HepG2 (cell line): ENCODE results near the gene IGFLR1. TPM values are rescaled to one million over a fixed set of nuclear protein-coding genes. Genes with fewer than 3 reads are reported as not detected.

Source experiments
- GFI1 ChIP-seq: sonication (generic); formaldehyde crosslinking; IDR thresholded peaks from 2 replicates; pipeline ENCODE4 v1.5.0; 2020; ENCODE audit warnings: missing genetic modification reagents, mild to moderate bottlenecking, borderline replicate concordance
- GPN1 ChIP-seq: sonication (generic); formaldehyde crosslinking; IDR thresholded peaks from 2 replicates; pipeline ENCODE4 v1.5.1; 2020; ENCODE audit warnings: missing genetic modification reagents, borderline replicate concordance
- HNRNPLL ChIP-seq: fragments of 200-400 bp; formaldehyde crosslinking; IDR thresholded peaks from 2 replicates; pipeline ENCODE4 v1.6.1; 2017; ENCODE audit warnings: mild to moderate bottlenecking, low read depth, low read length; ENCODE audit not compliant: poor library complexity, severe bottlenecking
- MEIS2 ChIP-seq: sonication (generic); formaldehyde crosslinking; IDR thresholded peaks from 2 replicates; pipeline ENCODE4 v1.9.0; 2021; ENCODE audit warnings: mild to moderate bottlenecking, missing genetic modification reagents
- NBN ChIP-seq: fragments of 450-650 bp; conservative IDR thresholded peaks from 2 replicates; pipeline ENCODE4 v1.6.1; 2017
- NFE2 ChIP-seq: sonication (generic); formaldehyde crosslinking; IDR thresholded peaks from 2 replicates; pipeline ENCODE4 v1.4.0; 2020; ENCODE audit warnings: missing genetic modification reagents
- NFKBIZ ChIP-seq: IDR thresholded peaks from 2 replicates; pipeline ENCODE4 v1.6.1; 2018; ENCODE audit warnings: missing genetic modification reagents, missing compliant biosample characterization
- SIN3A ChIP-seq: IDR thresholded peaks from 2 replicates; pipeline ENCODE4 v1.6.1; 2011; ENCODE audit warnings: low read depth, mild to moderate bottlenecking, control low read depth, low read length, borderline replicate concordance
- SKI ChIP-seq: fragments of 450-650 bp; IDR thresholded peaks from one replicate; pipeline ENCODE4 v1.6.1; 2018; ENCODE audit warnings: mild to moderate bottlenecking; ENCODE audit not compliant: partially characterized antibody
- ZBTB21 ChIP-seq: sonication (generic); formaldehyde crosslinking; IDR thresholded peaks from 2 replicates; pipeline ENCODE4 v1.4.0; 2020; ENCODE audit warnings: missing genetic modification reagents
- ZBTB8A ChIP-seq: sonication (generic); formaldehyde crosslinking; IDR thresholded peaks from 2 replicates; pipeline ENCODE4 v1.4.0; 2020; ENCODE audit warnings: mild to moderate bottlenecking, low read depth, missing genetic modification reagents, borderline replicate concordance
- ZC3H13 ChIP-seq: sonication (generic); formaldehyde crosslinking; IDR thresholded peaks from 2 replicates; pipeline ENCODE4 v1.8.1; 2023; ENCODE audit warnings: mild to moderate bottlenecking, missing genetic modification reagents, moderate library complexity
- ZFP62 ChIP-seq: sonication (generic); formaldehyde crosslinking; IDR thresholded peaks from 2 replicates; pipeline ENCODE4 v1.4.0; 2020; ENCODE audit warnings: missing genetic modification reagents
- ZFY ChIP-seq: sonication (generic); formaldehyde crosslinking; IDR thresholded peaks from 2 replicates; pipeline ENCODE4 v1.4.0; 2020; ENCODE audit warnings: missing genetic modification reagents
- ZNF333 ChIP-seq: sonication (generic); formaldehyde crosslinking; IDR thresholded peaks from 2 replicates; pipeline ENCODE4 v1.4.0; 2020; ENCODE audit warnings: mild to moderate bottlenecking, missing genetic modification reagents, borderline replicate concordance
- ZNF441 ChIP-seq: sonication (generic); formaldehyde crosslinking; IDR thresholded peaks from 2 replicates; pipeline ENCODE4 v1.7.0; 2021; ENCODE audit warnings: missing genetic modification reagents, borderline replicate concordance
- ZNF547 ChIP-seq: sonication (generic); formaldehyde crosslinking; IDR thresholded peaks from 2 replicates; pipeline ENCODE4 v1.5.1; 2020; ENCODE audit warnings: mild to moderate bottlenecking, missing genetic modification reagents
- ZNF615 ChIP-seq: sonication (generic); formaldehyde crosslinking; IDR thresholded peaks from 2 replicates; pipeline ENCODE4 v1.5.0; 2020; ENCODE audit warnings: mild to moderate bottlenecking, missing genetic modification reagents, borderline replicate concordance
- ZNF749 ChIP-seq: sonication (generic); formaldehyde crosslinking; IDR thresholded peaks from 2 replicates; pipeline ENCODE4 v1.8.0; 2022; ENCODE audit warnings: mild to moderate bottlenecking, missing genetic modification reagents, moderate library complexity, borderline replicate concordance
- ZSCAN25 ChIP-seq: sonication (generic); formaldehyde crosslinking; IDR thresholded peaks from 2 replicates; pipeline ENCODE4 v1.8.0; 2022; ENCODE audit warnings: mild to moderate bottlenecking, missing genetic modification reagents
- polyA plus RNA-seq, 8 experiments: library from polyadenylated mRNA; depleted of rRNA in 3 of 8; stranded (reverse) in 7 of 8; unstranded in 1 of 8; fragments of >200 nt; fragmentation: Illumina TruSeq in 4 of 8; extraction: Trizol in 4 of 8; gene quantifications; 2 replicates each; pipeline versions ENCODE4 v1.2.1 to v1.2.3, GENCODE V29; 2011 to 2016; ENCODE audit warnings: low read depth in 4 of 8, missing spikeins in 1 of 8, mixed read lengths in 1 of 8; ENCODE audit not compliant: insufficient read depth in 1 of 8
- total RNA-seq, 5 experiments: library from RNA; depleted of rRNA; stranded (reverse); fragments of >200 nt; fragmentation: Illumina TruSeq; extraction: Trizol; gene quantifications; 2 replicates each; pipeline ENCODE4 v1.2.3, GENCODE V29; 2016; ENCODE audit warnings: low read depth in 1 of 5
- TF ChIP-seq, protein P1 (sequence below), 2 experiments: fragments of 450-650 bp in 1 of 2; sonication (generic) in 1 of 2; formaldehyde crosslinking; IDR thresholded peaks; 2 replicates each; pipeline versions ENCODE4 v1.5.0 to v1.8.0; 2020 to 2022; ENCODE audit warnings: mild to moderate bottlenecking in 1 of 2, missing genetic modification reagents in 1 of 2
- TF ChIP-seq, protein P2 (sequence below): sonication (generic); formaldehyde crosslinking; IDR thresholded peaks from 2 replicates; pipeline ENCODE4 v1.5.0; 2020; ENCODE audit warnings: mild to moderate bottlenecking, missing genetic modification reagents, moderate library complexity
- TF ChIP-seq, protein P3 (sequence below): sonication (generic); formaldehyde crosslinking; conservative IDR thresholded peaks from 2 replicates; pipeline ENCODE4 v1.5.0; 2020; ENCODE audit warnings: missing genetic modification reagents

The IGFLR1 gene
- total and polyA plus RNA-seq, 2 of the 13 experiments (the other 11 are each of a cell fraction or from before 2014, with no cell fraction given): 5.4 to 8.9 TPM

DNA sequence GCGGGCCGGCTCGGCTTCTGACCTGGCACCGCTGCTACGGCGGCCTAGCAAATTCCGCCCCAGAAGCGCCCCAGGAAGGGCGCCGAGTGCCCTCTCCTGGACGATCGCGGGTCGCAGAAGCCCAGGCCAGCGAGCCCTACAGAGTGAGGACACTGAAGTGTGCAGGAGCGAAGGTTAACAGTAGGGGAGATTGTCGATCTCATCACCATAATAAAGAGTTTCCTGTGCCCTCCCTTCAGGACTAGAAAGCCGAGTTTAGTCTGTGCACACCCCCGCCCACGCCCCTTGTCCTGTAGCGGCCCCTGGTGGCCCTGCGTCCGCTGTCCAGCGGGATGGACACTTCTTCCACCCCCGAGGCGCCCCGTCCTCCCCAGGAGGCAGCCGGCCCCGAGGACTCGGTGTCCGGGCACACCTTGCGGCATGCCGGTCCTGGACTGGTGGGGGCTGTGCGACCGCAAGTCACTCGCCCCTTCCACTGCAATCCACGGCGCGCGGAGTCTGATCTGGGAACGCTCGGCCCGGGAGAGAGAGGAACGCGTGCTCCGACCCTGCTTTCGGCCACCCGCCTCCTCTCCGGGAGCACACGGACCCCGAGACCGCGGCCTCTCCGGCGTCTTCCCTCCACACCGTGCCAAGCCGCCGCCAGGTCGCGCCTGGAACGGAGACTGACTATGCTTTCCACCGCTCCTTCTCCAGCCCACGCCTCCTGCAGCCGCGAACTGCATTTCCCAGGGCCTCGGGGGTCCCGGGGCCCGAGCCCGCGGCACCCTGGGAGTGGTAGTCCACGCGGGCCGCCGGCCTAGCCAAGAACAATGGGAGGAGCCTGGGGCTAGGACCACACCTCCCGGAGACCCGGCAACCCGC is 25.2 kb downstream of the IGFLR1 start (continued):
- TF ChIP-seq, protein P1, sequence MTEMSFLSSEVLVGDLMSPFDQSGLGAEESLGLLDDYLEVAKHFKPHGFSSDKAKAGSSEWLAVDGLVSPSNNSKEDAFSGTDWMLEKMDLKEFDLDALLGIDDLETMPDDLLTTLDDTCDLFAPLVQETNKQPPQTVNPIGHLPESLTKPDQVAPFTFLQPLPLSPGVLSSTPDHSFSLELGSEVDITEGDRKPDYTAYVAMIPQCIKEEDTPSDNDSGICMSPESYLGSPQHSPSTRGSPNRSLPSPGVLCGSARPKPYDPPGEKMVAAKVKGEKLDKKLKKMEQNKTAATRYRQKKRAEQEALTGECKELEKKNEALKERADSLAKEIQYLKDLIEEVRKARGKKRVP (CRISPR knock-in tag; IDR thresholded peaks at IDR 0.05): peak in 1 of 2 experiments; percentile 47; a peak in 1 of 4 replicates
- 0 out of 2 replicates have a peak, but pooled peaks have one; percentile 65 for TF ChIP-seq ZNF749 (CRISPR knock-in tag)
- 0 out of 2 replicates have a peak, but pooled peaks have one; percentile 78 for TF ChIP-seq ZFP62
- TF ChIP-seq ZNF547 (CRISPR knock-in tag): no peak
- 0 out of 2 replicates have a peak, but pooled peaks have one; percentile 2 for TF ChIP-seq ZNF615
- 0 out of 2 replicates have a peak, but pooled peaks have one; percentile 7 for TF ChIP-seq ZC3H13 (CRISPR knock-in tag)
- TF ChIP-seq ZSCAN25 (CRISPR knock-in tag): no peak; the same call in 1 of the 2 replicates
- TF ChIP-seq, protein P2, sequence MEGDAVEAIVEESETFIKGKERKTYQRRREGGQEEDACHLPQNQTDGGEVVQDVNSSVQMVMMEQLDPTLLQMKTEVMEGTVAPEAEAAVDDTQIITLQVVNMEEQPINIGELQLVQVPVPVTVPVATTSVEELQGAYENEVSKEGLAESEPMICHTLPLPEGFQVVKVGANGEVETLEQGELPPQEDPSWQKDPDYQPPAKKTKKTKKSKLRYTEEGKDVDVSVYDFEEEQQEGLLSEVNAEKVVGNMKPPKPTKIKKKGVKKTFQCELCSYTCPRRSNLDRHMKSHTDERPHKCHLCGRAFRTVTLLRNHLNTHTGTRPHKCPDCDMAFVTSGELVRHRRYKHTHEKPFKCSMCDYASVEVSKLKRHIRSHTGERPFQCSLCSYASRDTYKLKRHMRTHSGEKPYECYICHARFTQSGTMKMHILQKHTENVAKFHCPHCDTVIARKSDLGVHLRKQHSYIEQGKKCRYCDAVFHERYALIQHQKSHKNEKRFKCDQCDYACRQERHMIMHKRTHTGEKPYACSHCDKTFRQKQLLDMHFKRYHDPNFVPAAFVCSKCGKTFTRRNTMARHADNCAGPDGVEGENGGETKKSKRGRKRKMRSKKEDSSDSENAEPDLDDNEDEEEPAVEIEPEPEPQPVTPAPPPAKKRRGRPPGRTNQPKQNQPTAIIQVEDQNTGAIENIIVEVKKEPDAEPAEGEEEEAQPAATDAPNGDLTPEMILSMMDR (CRISPR knock-in tag): peak; percentile 89
- peak; percentile 67 for TF ChIP-seq HNRNPLL
- no peak; the same call in 1 of the 2 replicates for TF ChIP-seq NFKBIZ
- peak; percentile 18; the same call in 1 of the 2 replicates for TF ChIP-seq ZNF333
- TF ChIP-seq, protein P3, sequence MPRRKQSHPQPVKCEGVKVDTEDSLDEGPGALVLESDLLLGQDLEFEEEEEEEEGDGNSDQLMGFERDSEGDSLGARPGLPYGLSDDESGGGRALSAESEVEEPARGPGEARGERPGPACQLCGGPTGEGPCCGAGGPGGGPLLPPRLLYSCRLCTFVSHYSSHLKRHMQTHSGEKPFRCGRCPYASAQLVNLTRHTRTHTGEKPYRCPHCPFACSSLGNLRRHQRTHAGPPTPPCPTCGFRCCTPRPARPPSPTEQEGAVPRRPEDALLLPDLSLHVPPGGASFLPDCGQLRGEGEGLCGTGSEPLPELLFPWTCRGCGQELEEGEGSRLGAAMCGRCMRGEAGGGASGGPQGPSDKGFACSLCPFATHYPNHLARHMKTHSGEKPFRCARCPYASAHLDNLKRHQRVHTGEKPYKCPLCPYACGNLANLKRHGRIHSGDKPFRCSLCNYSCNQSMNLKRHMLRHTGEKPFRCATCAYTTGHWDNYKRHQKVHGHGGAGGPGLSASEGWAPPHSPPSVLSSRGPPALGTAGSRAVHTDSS (CRISPR knock-in tag): no peak
- peak; percentile 96 for TF ChIP-seq ZNF441 (CRISPR knock-in tag)
- TF ChIP-seq MEIS2 (CRISPR knock-in tag): peak; percentile 50; the same call in 1 of the 2 replicates
- no peak for TF ChIP-seq GPN1 (CRISPR knock-in tag)
- peak; percentile 88 for TF ChIP-seq ZFY (CRISPR knock-in tag)
- peak; percentile 21 for TF ChIP-seq SKI
- TF ChIP-seq SIN3A: peak; percentile 58; the same call in 1 of the 2 replicates
- TF ChIP-seq ZBTB21: no peak
- no peak for TF ChIP-seq NBN
- peak; percentile 48; the same call in 1 of the 2 replicates for TF ChIP-seq GFI1 (CRISPR knock-in tag)
- no peak for TF ChIP-seq ZBTB8A (CRISPR knock-in tag)
- no peak for TF ChIP-seq NFE2 (CRISPR knock-in tag)
